GM19324 (cell line): ENCODE results near the gene TSTD2.
"Not testable (repeated sequence)": the region's sequence is repeated elsewhere in the genome, so short reads cannot be mapped to it uniquely, and the experiment has no call there.

Experiments used
- ATAC-seq: cut with Tn5 transposase; IDR thresholded peaks from one replicate; pipeline ENCODE4 v1.9.1; 2021; ENCODE audit warnings: mild to moderate bottlenecking, moderate library complexity; ENCODE audit not compliant: unreplicated experiment, low FRiP score

TSTD2 gene

GRCh38 chr9:97632248-97632984 lies 752 bp downstream of the TSTD2 start:
- peak; percentile 13 for ATAC-seq

- ATAC-seq, result no peak
Measured at GRCh38 chr9:97630591-97630990, 2.6 kb downstream of the TSTD2 start.

- no peak for ATAC-seq
Measured at GRCh38 chr9:97629156-97629555, 4.0 kb downstream of the TSTD2 start.

GRCh38 chr9:97628668-97629067 lies 4.5 kb downstream of the TSTD2 start:
- ATAC-seq, result no peak

- no peak for ATAC-seq
Measured at GRCh38 chr9:97627624-97628023, 5.5 kb downstream of the TSTD2 start.

- ATAC-seq, result no peak
Measured at GRCh38 chr9:97625620-97626019, 7.5 kb downstream of the TSTD2 start.

GRCh38 chr9:97623946-97624345 lies 9.2 kb downstream of the TSTD2 start:
- ATAC-seq, result no peak

- ATAC-seq, result not testable (repeated sequence)
Measured at GRCh38 chr9:97622483-97622882, 10.7 kb downstream of the TSTD2 start.

- not testable (repeated sequence) for ATAC-seq
Measured at GRCh38 chr9:97620063-97620462, 13.1 kb downstream of the TSTD2 start.

- no peak for ATAC-seq
Measured at GRCh38 chr9:97617939-97618416, 15.2 kb downstream of the TSTD2 start.

GRCh38 chr9:97615439-97616072 lies 17.6 kb downstream of the TSTD2 start:
- ATAC-seq, result no peak

- ATAC-seq, result no peak
Measured at GRCh38 chr9:97604901-97605645, 28.1 kb downstream of the TSTD2 start.

- no peak for ATAC-seq
Measured at GRCh38 chr9:97602430-97602829, 30.7 kb downstream of the TSTD2 start.

GRCh38 chr9:97601228-97601898 lies 31.8 kb downstream of the TSTD2 start:
- ATAC-seq, result no peak

- no peak for ATAC-seq
Measured at GRCh38 chr9:97600531-97601227, 32.5 kb downstream of the TSTD2 start.

GRCh38 chr9:97599314-97599846 lies 33.8 kb downstream of the TSTD2 start:
- ATAC-seq, result no peak

GRCh38 chr9:97598461-97599288 lies 34.5 kb downstream of the TSTD2 start:
- ATAC-seq, result peak; percentile 74

GRCh38 chr9:97596906-97597305 lies 36.3 kb downstream of the TSTD2 start:
- no peak for ATAC-seq

- no peak for ATAC-seq
Measured at GRCh38 chr9:97594381-97594921, 38.7 kb downstream of the TSTD2 start.
